GM12874 (cell line): ENCODE results near the gene UGGT2.

Source experiments
- TF ChIP-seq, protein P1 (sequence below): IDR thresholded peaks from 2 replicates; pipeline ENCODE4 v1.5.1; 2011; ENCODE audit warnings: low read depth, mild to moderate bottlenecking, control low read depth, low read length, moderate library complexity; ENCODE audit not compliant: insufficient read depth

Gene UGGT2, protein sequence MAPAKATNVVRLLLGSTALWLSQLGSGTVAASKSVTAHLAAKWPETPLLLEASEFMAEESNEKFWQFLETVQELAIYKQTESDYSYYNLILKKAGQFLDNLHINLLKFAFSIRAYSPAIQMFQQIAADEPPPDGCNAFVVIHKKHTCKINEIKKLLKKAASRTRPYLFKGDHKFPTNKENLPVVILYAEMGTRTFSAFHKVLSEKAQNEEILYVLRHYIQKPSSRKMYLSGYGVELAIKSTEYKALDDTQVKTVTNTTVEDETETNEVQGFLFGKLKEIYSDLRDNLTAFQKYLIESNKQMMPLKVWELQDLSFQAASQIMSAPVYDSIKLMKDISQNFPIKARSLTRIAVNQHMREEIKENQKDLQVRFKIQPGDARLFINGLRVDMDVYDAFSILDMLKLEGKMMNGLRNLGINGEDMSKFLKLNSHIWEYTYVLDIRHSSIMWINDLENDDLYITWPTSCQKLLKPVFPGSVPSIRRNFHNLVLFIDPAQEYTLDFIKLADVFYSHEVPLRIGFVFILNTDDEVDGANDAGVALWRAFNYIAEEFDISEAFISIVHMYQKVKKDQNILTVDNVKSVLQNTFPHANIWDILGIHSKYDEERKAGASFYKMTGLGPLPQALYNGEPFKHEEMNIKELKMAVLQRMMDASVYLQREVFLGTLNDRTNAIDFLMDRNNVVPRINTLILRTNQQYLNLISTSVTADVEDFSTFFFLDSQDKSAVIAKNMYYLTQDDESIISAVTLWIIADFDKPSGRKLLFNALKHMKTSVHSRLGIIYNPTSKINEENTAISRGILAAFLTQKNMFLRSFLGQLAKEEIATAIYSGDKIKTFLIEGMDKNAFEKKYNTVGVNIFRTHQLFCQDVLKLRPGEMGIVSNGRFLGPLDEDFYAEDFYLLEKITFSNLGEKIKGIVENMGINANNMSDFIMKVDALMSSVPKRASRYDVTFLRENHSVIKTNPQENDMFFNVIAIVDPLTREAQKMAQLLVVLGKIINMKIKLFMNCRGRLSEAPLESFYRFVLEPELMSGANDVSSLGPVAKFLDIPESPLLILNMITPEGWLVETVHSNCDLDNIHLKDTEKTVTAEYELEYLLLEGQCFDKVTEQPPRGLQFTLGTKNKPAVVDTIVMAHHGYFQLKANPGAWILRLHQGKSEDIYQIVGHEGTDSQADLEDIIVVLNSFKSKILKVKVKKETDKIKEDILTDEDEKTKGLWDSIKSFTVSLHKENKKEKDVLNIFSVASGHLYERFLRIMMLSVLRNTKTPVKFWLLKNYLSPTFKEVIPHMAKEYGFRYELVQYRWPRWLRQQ (N-terminal part only)

DNA sequence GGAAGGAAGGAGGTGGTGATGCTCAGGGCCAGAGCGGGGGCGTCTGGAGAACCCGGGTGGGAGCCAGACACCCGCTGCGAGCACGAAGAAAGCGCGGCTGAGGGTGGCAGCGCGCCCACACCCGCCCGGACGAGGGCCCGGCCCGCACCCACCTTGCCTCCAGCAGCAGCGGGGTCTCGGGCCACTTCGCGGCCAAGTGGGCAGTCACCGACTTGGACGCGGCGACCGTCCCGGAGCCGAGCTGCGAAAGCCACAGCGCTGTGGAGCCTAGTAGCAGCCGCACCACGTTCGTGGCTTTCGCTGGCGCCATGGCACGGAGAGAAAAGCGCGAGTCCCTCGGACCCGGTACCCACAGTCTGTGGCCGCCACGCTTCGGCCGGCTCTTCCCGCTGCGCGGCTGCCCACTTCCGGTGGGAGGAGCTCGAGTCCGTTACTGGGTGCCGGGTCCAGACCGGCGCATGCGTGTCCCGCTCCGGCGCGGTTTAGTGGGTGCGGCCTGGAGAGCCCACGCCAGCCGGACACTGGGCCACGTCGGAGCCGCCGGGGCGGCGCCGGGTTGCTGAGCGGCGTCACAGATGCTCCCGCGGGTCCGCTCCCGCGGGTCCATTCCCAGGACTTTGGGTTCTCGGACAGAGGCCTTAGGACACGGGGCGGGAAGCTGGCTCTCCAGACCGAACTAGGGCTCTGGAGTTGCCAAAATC lies at the start of gene UGGT2:
Gene UGGT2 (minus strand): TSS at position 399 of the 701 bp plus-strand sequence. CDS start 89 bp downstream, at position 310.
- TF ChIP-seq, protein P1, sequence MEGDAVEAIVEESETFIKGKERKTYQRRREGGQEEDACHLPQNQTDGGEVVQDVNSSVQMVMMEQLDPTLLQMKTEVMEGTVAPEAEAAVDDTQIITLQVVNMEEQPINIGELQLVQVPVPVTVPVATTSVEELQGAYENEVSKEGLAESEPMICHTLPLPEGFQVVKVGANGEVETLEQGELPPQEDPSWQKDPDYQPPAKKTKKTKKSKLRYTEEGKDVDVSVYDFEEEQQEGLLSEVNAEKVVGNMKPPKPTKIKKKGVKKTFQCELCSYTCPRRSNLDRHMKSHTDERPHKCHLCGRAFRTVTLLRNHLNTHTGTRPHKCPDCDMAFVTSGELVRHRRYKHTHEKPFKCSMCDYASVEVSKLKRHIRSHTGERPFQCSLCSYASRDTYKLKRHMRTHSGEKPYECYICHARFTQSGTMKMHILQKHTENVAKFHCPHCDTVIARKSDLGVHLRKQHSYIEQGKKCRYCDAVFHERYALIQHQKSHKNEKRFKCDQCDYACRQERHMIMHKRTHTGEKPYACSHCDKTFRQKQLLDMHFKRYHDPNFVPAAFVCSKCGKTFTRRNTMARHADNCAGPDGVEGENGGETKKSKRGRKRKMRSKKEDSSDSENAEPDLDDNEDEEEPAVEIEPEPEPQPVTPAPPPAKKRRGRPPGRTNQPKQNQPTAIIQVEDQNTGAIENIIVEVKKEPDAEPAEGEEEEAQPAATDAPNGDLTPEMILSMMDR = no peak

DNA sequence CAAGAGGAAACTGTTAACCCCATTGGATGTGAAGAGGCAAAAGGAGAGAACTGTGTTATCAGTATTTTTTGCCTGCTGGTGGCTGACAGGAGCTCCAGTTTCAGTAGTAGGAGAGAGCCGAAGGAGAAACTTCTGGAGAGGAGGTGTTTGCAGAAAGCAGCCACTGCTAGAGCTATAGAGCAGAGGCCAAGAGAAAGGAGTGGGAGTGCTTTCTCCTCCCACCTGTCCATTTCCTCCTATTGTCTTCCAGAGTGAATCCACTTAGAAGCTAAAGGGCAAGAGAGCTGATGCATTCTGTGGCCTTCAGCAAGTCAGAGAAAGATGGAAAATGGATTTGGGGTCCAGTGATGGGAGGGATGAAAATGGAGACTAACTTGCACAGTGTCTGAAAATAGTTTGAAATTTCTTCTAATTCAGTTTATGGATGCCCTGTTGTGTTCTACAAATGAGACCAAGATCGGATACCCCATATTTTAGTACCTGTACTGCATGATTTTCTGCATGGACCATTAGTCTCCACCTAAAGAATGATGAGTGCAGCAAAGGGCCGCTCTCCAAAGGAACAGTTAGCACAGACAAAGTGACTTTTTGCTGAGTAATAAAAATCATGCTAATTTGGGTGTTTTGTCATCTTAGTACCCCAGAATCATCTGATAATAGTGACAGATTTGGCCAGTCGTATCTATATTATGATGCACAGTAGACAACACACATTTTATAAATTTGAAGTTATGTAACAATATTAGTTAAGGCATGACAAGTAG lies 47.4 kb upstream of the UGGT2 start:
- TF ChIP-seq, protein P1 = no peak

DNA sequence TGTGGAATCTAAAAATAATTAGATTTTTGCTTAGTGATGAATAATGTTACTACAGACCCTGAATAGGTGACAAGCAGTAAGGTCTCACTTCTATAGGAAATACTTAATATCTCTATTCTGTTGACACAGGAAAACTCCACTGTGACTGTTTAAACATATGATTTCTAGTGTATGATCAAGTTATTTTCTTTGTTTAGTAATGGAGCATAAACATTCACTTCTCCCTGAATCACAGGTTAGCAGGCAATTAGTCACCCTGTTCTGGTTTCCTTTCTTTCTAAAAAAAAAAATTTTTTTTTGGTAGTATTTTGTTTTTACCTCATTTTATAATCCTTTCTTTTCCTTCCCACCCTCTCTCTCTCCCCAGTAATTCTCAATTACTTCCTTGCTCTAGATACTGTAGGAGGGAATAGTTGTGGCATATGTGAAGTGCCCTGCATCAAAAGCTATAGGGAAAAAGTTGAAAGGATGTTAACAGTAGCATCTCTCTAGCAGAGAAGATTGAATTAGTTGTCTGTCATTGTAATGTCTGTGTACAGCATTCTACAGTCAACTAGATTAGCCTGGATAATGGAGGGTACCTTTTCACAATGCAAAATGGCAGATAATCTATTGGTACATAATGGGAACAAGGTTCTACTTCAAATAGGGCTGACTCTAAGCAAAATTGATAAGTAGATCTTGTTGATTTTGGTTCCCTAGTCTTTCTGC lies 40.2 kb upstream of the UGGT2 start:
- TF ChIP-seq, protein P1 = no peak

DNA sequence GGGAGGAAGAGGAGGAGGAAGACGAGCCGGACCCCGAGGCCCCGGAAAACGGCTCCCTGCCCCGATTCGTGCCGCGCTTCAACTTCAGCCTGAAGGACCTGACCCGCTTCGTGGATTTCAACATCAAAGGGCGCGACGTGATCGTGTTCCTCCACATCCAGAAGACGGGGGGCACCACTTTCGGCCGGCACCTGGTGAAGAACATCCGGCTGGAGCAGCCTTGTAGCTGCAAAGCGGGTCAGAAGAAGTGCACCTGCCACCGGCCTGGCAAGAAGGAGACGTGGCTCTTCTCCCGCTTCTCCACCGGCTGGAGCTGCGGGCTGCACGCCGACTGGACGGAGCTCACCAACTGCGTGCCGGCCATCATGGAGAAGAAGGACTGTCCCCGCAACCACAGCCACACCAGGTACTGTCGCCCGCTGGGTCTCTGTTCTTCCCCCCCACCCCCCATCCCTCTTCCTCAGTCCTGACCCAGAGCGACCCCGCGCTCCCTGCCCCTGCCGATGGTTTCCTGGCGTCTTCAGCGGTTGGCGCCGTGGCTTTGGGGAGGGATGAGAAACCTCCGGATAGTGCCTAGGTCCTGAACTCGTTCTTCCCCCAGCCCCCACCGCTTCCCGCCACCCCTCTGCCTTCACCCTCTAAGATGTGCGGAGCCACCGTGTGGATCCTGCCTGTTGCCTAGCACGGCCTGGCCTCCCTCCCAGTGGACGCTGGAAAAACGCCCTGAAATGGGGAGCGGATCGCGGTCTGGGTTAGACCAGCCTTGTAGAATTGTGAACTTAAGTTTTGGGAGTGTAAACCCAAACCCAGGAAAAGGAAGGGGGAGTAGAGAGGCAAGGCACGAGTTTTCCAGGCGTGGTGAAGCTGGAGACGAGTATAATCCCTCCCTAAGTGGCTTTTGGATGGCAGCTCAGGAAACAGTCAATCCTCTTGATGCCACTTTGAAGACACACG lies 38.2 kb upstream of the UGGT2 start:
- TF ChIP-seq, protein P1 = no peak

DNA sequence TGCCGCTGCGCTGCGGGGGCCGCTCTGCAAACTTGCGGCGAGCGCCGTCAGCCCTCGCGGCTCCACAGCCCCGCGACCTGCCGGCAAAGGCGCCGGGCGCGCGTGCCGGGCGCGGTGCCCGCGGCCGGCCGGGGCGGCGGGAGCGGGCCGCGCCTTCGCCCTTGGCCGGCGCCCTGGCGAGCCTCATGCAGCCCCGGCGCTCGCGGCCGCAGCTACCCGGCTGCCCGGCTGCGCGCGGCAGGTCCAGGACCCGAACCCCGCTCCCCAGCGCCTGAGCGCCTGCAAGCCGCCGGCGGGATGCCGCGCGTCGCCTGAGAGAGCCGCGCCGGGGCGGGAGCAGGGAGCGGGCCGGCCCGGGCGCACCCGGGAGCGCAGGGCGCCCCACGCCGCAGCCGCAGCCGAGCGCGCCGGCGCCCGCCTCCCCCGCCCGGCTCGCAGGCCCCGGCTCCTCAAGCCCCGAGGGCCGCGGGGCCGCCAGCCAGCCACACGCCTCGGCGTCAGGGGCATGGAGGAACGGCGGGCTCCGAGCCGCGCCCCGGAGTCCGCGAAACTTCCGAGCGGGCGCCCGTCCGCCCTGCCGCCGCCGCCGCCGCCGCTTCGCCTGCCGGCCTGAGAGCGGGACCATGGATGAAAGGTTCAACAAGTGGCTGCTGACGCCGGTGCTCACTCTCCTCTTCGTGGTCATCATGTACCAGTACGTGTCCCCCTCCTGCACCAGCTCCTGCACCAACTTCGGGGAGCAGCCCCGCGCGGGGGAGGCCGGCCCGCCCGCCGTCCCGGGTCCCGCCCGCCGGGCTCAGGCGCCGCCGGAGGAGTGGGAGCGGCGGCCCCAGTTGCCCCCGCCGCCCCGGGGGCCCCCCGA lies 37.3 kb upstream of the UGGT2 start:
- TF ChIP-seq, protein P1 = no peak
